Myocyte (in vitro differentiated cells): ENCODE data around the gene GCK. TPM values are rescaled to one million over a fixed set of nuclear protein-coding genes. Genes with fewer than 3 reads are reported as not detected.

Experiments used
- DNase-seq: peaks from one replicate; pipeline ENCODE4 v3.0.0-alpha.2; 2012; ENCODE audit warnings: low read depth
- polyA plus RNA-seq: library from polyadenylated mRNA; unstranded; fragments of >200 nt; gene quantifications from one replicate; pipeline ENCODE4 v1.2.1, GENCODE V29; 2012; ENCODE audit warnings: missing spikeins
- total RNA-seq: library from RNA; depleted of rRNA; stranded (reverse); fragments of >200 nt; gene quantifications from 2 replicates; pipeline ENCODE4 v1.2.3, GENCODE V29; 2014

Gene GCK
- total RNA-seq, result 0.13 TPM in 1 of 2 replicates, not detected in the other
- 0.04 TPM for polyA plus RNA-seq

GRCh38 chr7:44189286-44189992 is at the start of gene GCK:
Gene GCK, minus strand, starts transcription at chr7:44189439. Its CDS starts 486 bp downstream, at chr7:44188953.
- no peak for DNase-seq

DNA sequence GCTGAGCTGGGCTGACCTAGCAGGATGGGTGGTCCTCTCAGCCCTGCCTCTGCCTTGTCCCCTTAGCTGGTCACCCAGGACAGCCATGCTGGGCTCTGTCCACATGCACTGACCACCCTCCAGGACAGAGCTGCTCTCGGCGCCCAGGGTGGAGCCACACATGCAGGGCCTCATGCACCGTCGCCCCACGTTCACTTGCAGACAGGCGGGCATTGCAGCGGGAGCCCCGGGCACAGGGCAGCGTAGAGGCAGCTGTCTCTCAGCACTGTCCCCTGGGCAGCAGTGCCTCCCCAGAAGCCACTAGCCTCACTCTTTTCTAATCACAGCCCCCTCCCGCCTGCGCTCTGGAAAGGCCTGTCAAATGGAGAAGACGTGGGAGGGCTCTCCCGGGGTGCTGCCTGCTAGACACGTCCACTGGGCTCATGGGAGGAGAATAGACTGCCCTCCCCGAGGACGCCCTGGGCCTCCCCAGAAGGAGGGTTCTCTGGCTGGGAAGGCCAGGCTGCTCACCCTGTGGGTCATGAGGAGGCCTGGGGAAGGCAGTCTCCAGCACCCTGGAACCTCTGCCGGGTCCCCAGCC is 49.0 kb upstream of the GCK start:
- DNase-seq, result no peak

DNA sequence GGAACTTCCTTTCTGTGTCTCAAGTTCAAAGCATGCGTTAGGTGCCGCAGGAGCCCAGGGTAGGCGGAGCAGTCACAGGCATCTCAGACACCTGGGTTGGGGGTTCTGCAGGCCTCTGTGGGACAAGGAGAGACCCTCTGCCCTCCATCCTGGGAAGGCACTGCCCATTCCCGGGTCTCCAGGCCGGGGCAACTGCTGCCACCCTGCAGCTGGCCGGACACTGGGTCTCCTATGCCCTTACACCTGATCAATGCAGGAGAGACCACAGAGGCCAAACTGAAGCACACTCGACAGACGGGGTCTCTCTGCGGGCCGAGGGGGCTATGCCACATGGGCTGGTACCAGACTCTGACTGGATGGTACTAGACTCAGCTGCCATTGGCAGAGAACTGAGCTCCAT is 48.5 kb upstream of the GCK start:
- no peak for DNase-seq

DNA sequence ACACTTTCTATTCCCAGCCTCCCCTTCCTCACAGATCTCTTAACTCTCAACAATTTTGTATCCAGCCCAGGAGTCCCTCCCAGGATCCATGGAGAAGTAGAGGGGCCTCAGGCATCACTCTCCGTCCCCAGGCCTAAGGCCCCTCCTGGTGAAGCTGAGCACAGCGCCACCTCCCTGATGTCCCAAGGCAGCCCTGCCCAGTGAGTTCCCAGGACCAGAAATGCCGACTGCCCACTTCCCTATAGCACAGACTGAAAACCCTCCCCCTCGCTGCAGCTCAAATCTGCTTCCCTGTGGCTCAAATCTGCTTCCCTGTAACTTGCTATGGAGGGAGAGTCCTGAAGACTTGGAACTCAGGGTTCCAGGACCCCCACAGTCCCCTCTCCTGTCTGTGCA is 47.1 kb upstream of the GCK start:
- no peak for DNase-seq

- DNase-seq, result no peak
Measured at GRCh38 chr7:44235582-44236332, 46.5 kb upstream of the GCK start.

DNA sequence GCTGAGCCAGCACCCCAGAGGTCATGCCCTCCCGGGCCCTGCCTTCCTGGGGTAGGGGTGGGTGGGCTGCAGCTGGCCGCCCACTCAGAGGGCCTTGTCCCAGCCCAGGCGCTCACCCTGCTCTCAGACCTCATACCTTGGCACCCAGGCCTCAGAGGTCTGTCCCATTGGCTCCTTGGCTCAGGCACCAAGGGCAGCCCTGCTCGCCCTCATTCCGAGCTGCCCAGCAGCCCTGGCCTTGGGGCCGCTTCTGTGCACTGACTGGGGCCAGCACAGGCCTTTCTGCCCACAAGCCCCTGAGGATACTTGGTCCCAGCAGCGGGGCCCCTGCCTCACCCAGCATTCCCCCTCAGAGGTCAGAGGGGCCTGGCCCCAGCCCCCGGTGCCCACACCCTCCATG is 45.8 kb upstream of the GCK start:
- no peak for DNase-seq

DNA sequence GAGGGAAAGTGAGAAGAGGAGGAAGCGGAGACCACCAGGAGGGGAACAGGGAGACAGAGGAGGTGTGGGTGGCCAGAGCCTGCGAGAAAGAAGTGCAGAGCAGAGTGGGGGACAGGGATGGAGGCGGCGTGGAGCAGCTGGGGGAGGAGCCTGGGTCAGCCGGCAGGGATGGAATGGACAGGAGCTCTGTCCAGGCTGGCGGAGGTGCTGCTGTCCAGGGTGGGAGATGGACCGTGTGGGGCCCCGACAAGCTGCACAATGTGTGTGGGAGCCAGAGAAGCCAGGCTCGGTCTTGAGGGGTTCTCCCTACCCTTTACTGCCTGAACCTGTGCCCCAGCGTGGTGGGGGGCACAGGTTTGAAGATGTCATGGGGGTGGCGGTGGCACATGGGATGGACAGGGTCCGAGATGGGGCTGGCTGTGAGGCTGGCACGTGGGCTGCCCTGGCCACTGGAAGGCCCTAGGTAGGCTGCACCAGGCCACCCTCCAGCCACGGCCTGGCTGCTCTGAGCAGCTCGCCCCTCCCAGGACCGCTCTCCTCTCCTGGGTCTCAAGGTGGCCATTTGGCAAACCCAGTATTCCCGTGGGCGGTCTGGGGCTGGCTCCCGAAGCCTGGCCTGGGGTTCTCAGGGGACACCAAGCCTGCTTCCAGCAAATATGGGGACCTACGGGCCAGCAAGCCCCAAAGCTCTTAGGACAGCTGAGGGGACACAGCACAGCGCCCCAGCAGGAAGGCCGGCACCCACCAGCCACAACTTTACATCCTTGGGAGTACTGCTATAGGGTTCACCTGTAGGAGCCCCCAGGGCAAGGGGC is 43.9 kb upstream of the GCK start:
- no peak for DNase-seq

DNA sequence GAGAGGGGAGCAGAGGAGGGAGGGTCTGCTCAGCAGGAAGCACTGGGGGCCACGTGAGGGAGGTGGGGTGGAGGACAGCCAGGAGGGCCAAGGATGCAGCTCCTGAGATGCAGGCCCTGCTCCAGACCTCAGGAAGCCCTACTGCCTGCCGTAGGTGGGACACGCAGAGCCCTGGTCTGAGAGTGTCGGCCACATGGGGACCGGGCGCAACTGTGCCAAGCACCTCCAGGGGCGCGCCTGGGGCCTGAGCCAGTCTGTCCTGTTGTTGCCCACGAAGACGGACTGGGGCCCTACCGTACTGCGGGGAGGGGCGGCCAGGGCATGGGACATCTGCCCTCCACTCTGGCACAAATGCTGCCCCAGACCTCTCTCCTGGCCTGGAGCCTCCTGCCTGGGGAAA is 43.2 kb upstream of the GCK start:
- no peak for DNase-seq

- no peak for DNase-seq
Measured at GRCh38 chr7:44231088-44231487, 41.8 kb upstream of the GCK start.

DNA sequence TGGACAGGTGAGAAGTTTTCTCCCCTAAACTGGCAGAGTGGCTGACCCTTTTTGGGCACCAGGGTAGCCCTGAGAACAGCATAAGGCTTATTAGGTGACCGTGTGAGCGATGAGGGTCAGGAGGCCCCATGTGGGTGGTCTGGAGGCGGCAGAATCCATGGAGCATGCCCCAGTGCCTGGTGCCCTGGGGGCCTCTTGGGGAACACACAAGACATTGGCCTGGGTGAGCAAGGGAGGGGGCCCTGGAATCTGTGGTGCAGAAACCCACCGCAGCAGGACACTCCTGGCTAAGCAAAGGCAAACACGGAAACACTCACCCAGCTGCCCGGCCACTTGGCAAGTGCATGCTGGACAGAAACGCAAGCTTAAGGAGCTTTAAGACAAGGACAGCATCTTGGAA is 41.0 kb upstream of the GCK start:
- DNase-seq, result no peak

GRCh38 chr7:44229546-44230105 is 40.4 kb upstream of the GCK start:
- no peak for DNase-seq

- DNase-seq, result no peak
Measured at GRCh38 chr7:44228571-44229350, 39.5 kb upstream of the GCK start.

DNA sequence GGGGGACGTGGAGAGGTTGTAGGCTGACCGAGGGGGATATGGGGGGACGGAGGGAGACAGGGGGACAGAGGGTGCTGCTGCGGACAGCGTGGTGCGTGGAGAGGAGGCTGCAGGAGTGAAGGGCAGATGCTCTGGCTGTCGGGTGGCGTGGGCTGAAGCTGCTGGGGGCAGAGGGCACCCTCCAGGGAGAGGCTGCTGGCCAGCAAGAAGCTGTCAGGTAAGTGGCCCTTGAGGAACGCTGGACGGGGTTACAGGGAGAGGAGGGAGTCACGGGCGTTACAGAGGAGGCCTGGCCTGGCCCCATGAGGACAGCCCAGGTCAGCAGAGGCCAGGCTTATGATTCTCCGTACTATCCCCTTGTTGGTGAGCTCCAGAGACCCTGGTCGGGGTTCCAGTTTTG is 38.7 kb upstream of the GCK start:
- no peak for DNase-seq

DNA sequence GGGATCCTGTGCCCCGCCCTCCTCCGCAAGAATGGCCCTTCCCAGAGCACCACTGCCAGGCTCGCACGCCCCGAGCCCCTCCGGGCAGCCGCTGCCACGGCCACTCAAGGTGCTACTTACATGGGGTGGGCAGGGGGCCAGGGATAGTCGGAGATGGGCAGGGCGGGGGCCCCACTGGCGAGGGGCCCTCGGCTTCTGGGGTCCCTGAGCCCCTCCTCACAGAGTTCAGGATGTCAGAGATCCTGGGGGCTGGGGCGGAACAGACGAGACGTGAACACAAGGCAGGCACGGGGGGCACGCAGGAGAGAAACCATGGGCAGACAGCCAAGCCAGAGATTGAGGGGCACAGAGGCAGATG is 37.1 kb upstream of the GCK start:
- DNase-seq, result no peak

GRCh38 chr7:44225566-44226395 is 36.5 kb upstream of the GCK start:
- DNase-seq, result peak; percentile 90

- no peak for DNase-seq
Measured at GRCh38 chr7:44224974-44225565, 35.8 kb upstream of the GCK start.

DNA sequence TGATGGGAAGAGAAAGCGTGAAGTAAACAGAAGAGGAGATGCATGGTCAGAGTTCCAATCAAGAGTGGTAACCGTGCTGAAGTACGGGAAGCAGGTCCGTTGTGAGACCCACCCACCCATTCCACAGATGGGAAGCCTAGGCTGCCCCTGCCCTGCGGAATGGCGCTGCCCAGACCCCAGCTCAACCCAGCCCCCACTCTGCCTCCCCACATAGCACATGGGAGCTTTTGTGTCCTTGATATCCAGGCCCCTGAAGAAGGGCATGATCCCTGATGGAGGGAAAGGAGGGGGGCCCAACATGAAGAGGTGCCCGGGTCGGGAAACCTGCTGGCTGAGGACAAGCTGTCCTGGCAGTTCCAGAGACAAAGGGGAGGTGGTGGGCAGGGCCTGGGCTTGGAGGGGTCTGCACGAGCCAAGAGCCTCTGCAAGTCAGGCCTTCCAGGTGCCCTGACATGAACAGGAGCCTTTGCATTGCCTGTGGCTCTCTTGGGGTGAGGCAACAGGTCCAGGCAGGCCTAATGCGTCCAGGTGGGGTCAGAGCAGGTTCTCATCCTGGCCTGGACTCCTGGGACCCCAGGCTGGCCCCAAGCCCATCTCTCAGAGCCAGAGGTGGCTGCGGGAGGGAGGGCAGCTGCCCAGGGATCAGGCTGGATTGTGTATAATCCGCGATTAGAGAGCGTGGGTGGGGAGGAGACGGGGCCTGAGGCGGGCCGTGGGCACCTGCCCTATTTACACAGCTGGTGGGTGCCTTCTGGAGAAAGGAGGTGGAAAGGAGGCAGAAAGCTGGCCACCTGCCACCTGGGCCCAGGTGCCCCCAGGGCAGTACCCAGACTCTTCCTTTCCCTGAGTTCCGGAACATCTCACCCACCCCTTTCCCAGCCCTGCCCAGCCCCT is 35.1 kb upstream of the GCK start:
- DNase-seq, result no peak

- DNase-seq, result peak; percentile 32
Measured at GRCh38 chr7:44223362-44224079, 34.3 kb upstream of the GCK start.
